ENCODE results near the gene EIF4E3. TPM values are rescaled to one million over a fixed set of nuclear protein-coding genes. Genes with fewer than 3 reads are reported as not detected.

Gene EIF4E3
- total and polyA plus RNA-seq, 2 of the 13 experiments (the other 11 are each of a cell fraction or from before 2014, with no cell fraction given) = 0.07 to 0.15 TPM

- TF ChIP-seq, protein P1, sequence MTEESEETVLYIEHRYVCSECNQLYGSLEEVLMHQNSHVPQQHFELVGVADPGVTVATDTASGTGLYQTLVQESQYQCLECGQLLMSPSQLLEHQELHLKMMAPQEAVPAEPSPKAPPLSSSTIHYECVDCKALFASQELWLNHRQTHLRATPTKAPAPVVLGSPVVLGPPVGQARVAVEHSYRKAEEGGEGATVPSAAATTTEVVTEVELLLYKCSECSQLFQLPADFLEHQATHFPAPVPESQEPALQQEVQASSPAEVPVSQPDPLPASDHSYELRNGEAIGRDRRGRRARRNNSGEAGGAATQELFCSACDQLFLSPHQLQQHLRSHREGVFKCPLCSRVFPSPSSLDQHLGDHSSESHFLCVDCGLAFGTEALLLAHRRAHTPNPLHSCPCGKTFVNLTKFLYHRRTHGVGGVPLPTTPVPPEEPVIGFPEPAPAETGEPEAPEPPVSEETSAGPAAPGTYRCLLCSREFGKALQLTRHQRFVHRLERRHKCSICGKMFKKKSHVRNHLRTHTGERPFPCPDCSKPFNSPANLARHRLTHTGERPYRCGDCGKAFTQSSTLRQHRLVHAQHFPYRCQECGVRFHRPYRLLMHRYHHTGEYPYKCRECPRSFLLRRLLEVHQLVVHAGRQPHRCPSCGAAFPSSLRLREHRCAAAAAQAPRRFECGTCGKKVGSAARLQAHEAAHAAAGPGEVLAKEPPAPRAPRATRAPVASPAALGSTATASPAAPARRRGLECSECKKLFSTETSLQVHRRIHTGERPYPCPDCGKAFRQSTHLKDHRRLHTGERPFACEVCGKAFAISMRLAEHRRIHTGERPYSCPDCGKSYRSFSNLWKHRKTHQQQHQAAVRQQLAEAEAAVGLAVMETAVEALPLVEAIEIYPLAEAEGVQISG (CRISPR knock-in tag; IDR thresholded peaks at IDR 0.05) = no peak
Measured at GRCh38 chr3:71672340-71672739, 52.9 kb downstream of the EIF4E3 start (continued).

- ATAC-seq = no peak
- Histone ChIP-seq H3K4me2 (ENCODE audit: low read depth, low read length) (no peak overlapping the region), H4K20me1 (ENCODE audit: insufficient read depth, low read length) (no peaks in the 10 kb centered on the region), H3K27me3 (ENCODE audit: control insufficient read depth in 1 of 2, insufficient read depth in 2 of 2, low read length in 2 of 2) (peaks cover 0 to 16% of the 10 kb centered on the region in 2 experiments; a peak in 1 of 5 replicates), H3K4me3 (replicated peaks in 1 of 3; ENCODE audit: insufficient read depth in 1 of 3, low read depth in 2 of 3, low read length in 3 of 3) (no peak overlapping the region), H2AFZ (ENCODE audit: low read length) (no peak overlapping the region), H3K9me3 (ENCODE audit: low read length) (no peaks in the 10 kb centered on the region), H3K4me1 (ENCODE audit: insufficient read depth, low read length) (no peaks in the 10 kb centered on the region), H3K9ac (ENCODE audit: insufficient read depth, low read depth, low read length) (no peak overlapping the region), H3K36me3 (replicated peaks in 1 of 2; ENCODE audit: control insufficient read depth in 1 of 2, insufficient read depth in 2 of 2, low read length in 2 of 2) (no peaks in the 10 kb centered on the region), H3K27ac (ENCODE audit: extremely low read length, insufficient read depth, low read length) (no peak overlapping the region), H3K79me2 (ENCODE audit: insufficient read depth, low read length) (no peaks in the 10 kb centered on the region)
- no TSS peak for BruUV-seq (replicated peaks)
- POLR2A ChIA-PET = no interaction called here
- no peak for TF ChIP-seq ZNF431 (CRISPR knock-in tag; IDR thresholded peaks at IDR 0.05; ENCODE audit: borderline replicate concordance, low read depth)
- no peak for TF ChIP-seq HES4 (CRISPR knock-in tag; IDR thresholded peaks at IDR 0.05; ENCODE audit: borderline replicate concordance)
- no peak for TF ChIP-seq PRDM15 (CRISPR knock-in tag; IDR thresholded peaks at IDR 0.05)
- no peak for TF ChIP-seq MBNL3 (CRISPR knock-in tag; conservative IDR thresholded peaks at IDR 0.05)
- no peak for TF ChIP-seq SP5 (CRISPR knock-in tag; IDR thresholded peaks at IDR 0.05; ENCODE audit: borderline replicate concordance, low read depth)
- TF ChIP-seq NFE2L1 (CRISPR knock-in tag; IDR thresholded peaks at IDR 0.05; ENCODE audit: borderline replicate concordance) = no peak
- TF ChIP-seq HMGXB3 (CRISPR knock-in tag; IDR thresholded peaks at IDR 0.05; ENCODE audit: borderline replicate concordance) = no peak
- TF ChIP-seq ZNF644 (CRISPR knock-in tag; IDR thresholded peaks at IDR 0.05; ENCODE audit: low read depth) = no peak
- 73% methylated on average over 19 of the region's 19 CpGs for WGBS (ENCODE audit: low lambda C conversion rate)
- in situ Hi-C loops (cut with HindIII; ENCODE audit: extremely low pct_ligation_motif_present, low pct_unique_long_range_greater_than_20kb) (no loop called here), intact Hi-C loops (cut with micrococcal nuclease; ENCODE audit: unreplicated experiment) (no loop called here)
- no peak for FAIRE-seq
- CTCF ChIA-PET (ENCODE audit: low intra/inter-chr PET ratio, low total read pairs) = no interaction called here
- no peak for DNase-seq (ENCODE audit: low spot score)
Measured at GRCh38 chr3:71671216-71671845, 53.9 kb downstream of the EIF4E3 start.

All from HepG2 (cell line).